GM12878 (cell line): ENCODE data around the gene LPCAT2. TPM values are rescaled to one million over a fixed set of nuclear protein-coding genes. Genes with fewer than 3 reads are reported as not detected.

Experiments used
- ATAC-seq: fragments of 200-7000 bp; cut with Tn5 transposase; 3 replicates; pipeline ENCODE4 v1.9.1; 2020; ENCODE audit warnings: mild to moderate bottlenecking, moderate library complexity
- BruUV-seq: library from RNA; stranded (reverse); fragments of 400-500 nt; replicated peaks from 2 replicates; lab custom pipeline; 2021; lab: Mats Ljungman, UMichigan
- CTCF ChIA-PET: fragments of 300-600 bp; sonication (Branson Sonifier 250); formaldehyde crosslinking; extraction: SDS; loops from one replicate; lab custom pipeline; 2021; ENCODE audit warnings: inconsistent platforms; lab: Yijun Ruan, JAX
- POLR2A ChIA-PET: fragments of 350-600 bp; formaldehyde crosslinking; extraction: SDS; loops from one replicate; lab custom pipeline; 2021; ENCODE audit warnings: inconsistent platforms; lab: Charles Lee
- RAD21 ChIA-PET: fragments of 300-600 bp; sonication (Branson Sonifier 250); formaldehyde crosslinking; loops from one replicate; lab custom pipeline; 2023; ENCODE audit warnings: antibody characterized with exemption; ENCODE audit not compliant: unreplicated experiment; lab: Charles Lee
- SMC1A ChIA-PET: fragments of 300-600 bp; sonication (Branson Sonifier 250); formaldehyde crosslinking; loops from one replicate; lab custom pipeline; 2023; ENCODE audit not compliant: unreplicated experiment, uncharacterized antibody; lab: Charles Lee
- DNase-seq: peaks from one replicate; pipeline ENCODE4 v3.0.0-alpha.2; 2011; ENCODE audit warnings: low read depth, low spot score
- FAIRE-seq: peaks from 3 replicates; lab custom pipeline; 2011; peaks lifted over from hg19 to GRCh38; lab: Jason Lieb, UNC
- H2AFZ ChIP-seq: 2 replicates; pipeline ENCODE4 v1.6.0; 2011; ENCODE audit warnings: low read depth, low read length, control low read depth; ENCODE audit not compliant: control insufficient read depth
- H3K27ac ChIP-seq: 2 replicates; pipeline ENCODE4 v1.5.1; 2011; ENCODE audit warnings: control low read depth; ENCODE audit not compliant: control insufficient read depth, insufficient read depth
- H3K27me3 ChIP-seq, 2 experiments: replicated peaks in 1 of 2; 2 replicates each; pipeline versions ENCODE4 v1.6.0 to v1.6.1; 2011; ENCODE audit warnings: low read length in 1 of 2; ENCODE audit not compliant: control insufficient read depth in 2 of 2, insufficient read depth in 2 of 2
- H3K36me3 ChIP-seq, 2 experiments: 2 replicates each; pipeline ENCODE4 v1.5.1; 2011; ENCODE audit warnings: low read length in 1 of 2; ENCODE audit not compliant: control insufficient read depth in 2 of 2, insufficient read depth in 2 of 2
- H3K4me1 ChIP-seq: 2 replicates; pipeline ENCODE4 v1.6.1; 2011; ENCODE audit warnings: mild to moderate bottlenecking, low read length, moderate library complexity, mixed read lengths; ENCODE audit not compliant: control insufficient read depth, insufficient read depth
- H3K4me2 ChIP-seq: 2 replicates; pipeline ENCODE4 v1.6.0; 2011; ENCODE audit warnings: control low read depth; ENCODE audit not compliant: control insufficient read depth, insufficient read depth
- H3K4me3 ChIP-seq: fragments of 200-600 bp; sonication (generic); 2 replicates; pipeline ENCODE4 v1.5.1; 2016
- H3K79me2 ChIP-seq: 2 replicates; pipeline ENCODE4 v1.6.0; 2011; ENCODE audit warnings: low read length; ENCODE audit not compliant: control insufficient read depth, insufficient read depth
- H3K9ac ChIP-seq: 2 replicates; pipeline ENCODE4 v1.8.0; 2011; ENCODE audit warnings: low read length, control low read depth, mixed read lengths; ENCODE audit not compliant: control insufficient read depth, insufficient read depth
- H3K9me3 ChIP-seq: replicated peaks from 3 replicates; pipeline ENCODE4 v1.5.1; 2011; ENCODE audit warnings: mild to moderate bottlenecking, low read length; ENCODE audit not compliant: control insufficient read depth, insufficient read depth
- H4K20me1 ChIP-seq: 2 replicates; pipeline ENCODE4 v1.6.0; 2011; ENCODE audit not compliant: control insufficient read depth, insufficient read depth
- BCL11A ChIP-seq: IDR thresholded peaks from 2 replicates; pipeline ENCODE4 v1.6.1; 2011; ENCODE audit warnings: low read depth, low read length
- BHLHE40 ChIP-seq, 2 experiments: fragments of 450-650 bp in 1 of 2; IDR thresholded peaks; 2 replicates each; pipeline ENCODE4 v1.6.1; 2011 to 2017; ENCODE audit warnings: low read depth in 2 of 2, borderline replicate concordance in 1 of 2, improper control_type of control experiment in 1 of 2, low read length in 1 of 2, mild to moderate bottlenecking in 1 of 2
- CEBPB ChIP-seq, 2 experiments: fragments of 150-350 bp in 1 of 2; IDR thresholded peaks; 2 replicates each; pipeline ENCODE4 v1.6.1; 2012 to 2014; ENCODE audit warnings: low read depth in 2 of 2, low read length in 2 of 2, borderline replicate concordance in 1 of 2, inconsistent platforms in 1 of 2
- IKZF2 ChIP-seq, 2 experiments: fragments of 450-650 bp; IDR thresholded peaks; 2 replicates each; pipeline ENCODE4 v1.6.1; 2017; ENCODE audit warnings: mild to moderate bottlenecking in 2 of 2, moderate library complexity in 2 of 2
- JUNB ChIP-seq: IDR thresholded peaks from 2 replicates; pipeline ENCODE4 v1.6.1; 2016; ENCODE audit warnings: antibody characterized with exemption, mild to moderate bottlenecking
- JUND ChIP-seq: IDR thresholded peaks from 2 replicates; pipeline ENCODE4 v1.6.1; 2012; ENCODE audit warnings: low read depth, mild to moderate bottlenecking, low read length, improper control_type of control experiment, moderate library complexity
- MEF2A ChIP-seq: IDR thresholded peaks from 2 replicates; pipeline ENCODE4 v1.6.1; 2011; ENCODE audit warnings: low read depth, mild to moderate bottlenecking, low read length, moderate library complexity; ENCODE audit not compliant: insufficient read depth
- MYB ChIP-seq: fragments of 150-350 bp; IDR thresholded peaks from 2 replicates; pipeline ENCODE4 v1.6.1; 2014; ENCODE audit warnings: mild to moderate bottlenecking, low read depth, low read length, borderline replicate concordance
- NRF1 ChIP-seq: conservative IDR thresholded peaks from 2 replicates; pipeline ENCODE4 v1.6.1; 2011; ENCODE audit warnings: mild to moderate bottlenecking, low read depth, low read length, improper control_type of control experiment
- RFX5 ChIP-seq: IDR thresholded peaks from 2 replicates; pipeline ENCODE4 v1.6.1; 2011; ENCODE audit warnings: low read depth, low read length, improper control_type of control experiment
- ZBED1 ChIP-seq: IDR thresholded peaks from 2 replicates; pipeline ENCODE4 v1.6.1; 2016; ENCODE audit warnings: borderline replicate concordance
- ZNF274 ChIP-seq: IDR thresholded peaks from one replicate; pipeline ENCODE4 v1.8.0; 2011; ENCODE audit not compliant: insufficient read length, insufficient read depth
- WGBS: methylation state at CpG from one replicate; pipeline ENCODE4 v1.1.6; 2016; ENCODE audit warnings: low lambda C conversion rate; ENCODE audit not compliant: insufficient replicate concordance, insufficient coverage; ENCODE audit errors: missing lambda C conversion rate; 5-methylcytosine and 5-hydroxymethylcytosine counted together
- in situ Hi-C: fragments of 300-500 bp; cut with MboI; formaldehyde crosslinking; loops from 9 replicates; pipeline ENCODE4 v1.14.3; 2018; ENCODE audit warnings: mixed read lengths
- intact Hi-C: fragments of 100-400 bp; cut with micrococcal nuclease; formaldehyde crosslinking; loops from one replicate; pipeline ENCODE4 v1.14.2; 2022; ENCODE audit not compliant: unreplicated experiment
- polyA plus RNA-seq, 11 experiments: library from polyadenylated mRNA; depleted of rRNA in 4 of 11; unstranded in 6 of 11; stranded (reverse) in 5 of 11; fragments of >200 nt; fragmentation: Nextera tagmentation in 4 of 11; fragmentation: Illumina TruSeq in 1 of 11; extraction: Ambion mirVana in 4 of 11; extraction: Trizol in 1 of 11; gene quantifications; 1 replicate in 1 of 11; 2 replicates in 10 of 11; pipeline versions ENCODE4 v1.2.1 to v1.2.3, GENCODE V29; 2011 to 2016; ENCODE audit warnings: inconsistent platforms in 2 of 11, missing spikeins in 2 of 11, low read depth in 1 of 11
- total RNA-seq, 4 experiments: library from RNA; depleted of rRNA in 3 of 4; stranded (reverse); fragments of >200 nt in 3 of 4; fragmentation: Illumina TruSeq in 1 of 4; extraction: Trizol in 1 of 4; gene quantifications; 2 replicates each; pipeline versions ENCODE4 v1.2.1 to v1.2.3, GENCODE V29; 2013 to 2021
- TF ChIP-seq, protein P1 (sequence below): fragments of 450-650 bp; IDR thresholded peaks from 2 replicates; pipeline ENCODE4 v1.6.1; 2017; ENCODE audit warnings: mild to moderate bottlenecking, moderate library complexity
- TF ChIP-seq, protein P2 (sequence below): fragments of 450-650 bp; IDR thresholded peaks from 2 replicates; pipeline ENCODE4 v1.6.1; 2017; ENCODE audit warnings: mild to moderate bottlenecking

LPCAT2 gene
- total and polyA plus RNA-seq, 10 of the 15 experiments (the other 5 are each of a cell fraction or from before 2014, with no cell fraction given), result 0.01 TPM; not detected in 9

DNA sequence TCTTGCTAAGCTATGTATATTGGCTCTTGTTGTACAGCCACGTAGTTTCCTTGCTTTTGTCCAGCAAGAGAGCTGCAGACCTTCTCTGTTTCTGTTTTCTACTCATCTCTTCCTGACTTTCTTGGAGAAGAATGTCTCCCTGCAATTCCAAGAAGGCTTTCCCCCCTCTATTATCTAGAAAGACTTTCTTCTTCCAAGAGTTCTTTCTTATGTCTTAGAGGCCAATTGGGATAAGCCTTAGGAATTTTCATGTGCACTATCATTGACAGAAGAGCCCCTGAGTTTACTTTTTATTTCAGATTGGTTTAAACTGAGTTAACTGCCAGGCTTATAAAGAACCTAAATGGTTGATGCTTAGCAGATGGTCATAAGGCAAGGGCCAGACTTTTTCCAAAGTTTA is 66.6 kb downstream of the LPCAT2 start:
- intact Hi-C loops (no loop called here), in situ Hi-C loops (no loop called here)
- FAIRE-seq, result no peak
- Histone ChIP-seq H3K27me3 (no peaks in the 10 kb centered on the region), H3K36me3 (no peaks in the 10 kb centered on the region), H3K27ac (no peak overlapping the region), H3K4me2 (no peak overlapping the region), H4K20me1 (no peaks in the 10 kb centered on the region), H3K79me2 (no peaks in the 10 kb centered on the region), H2AFZ (no peak overlapping the region), H3K4me1 (no peaks in the 10 kb centered on the region), H3K4me3 (no peak overlapping the region), H3K9me3 (no peaks in the 10 kb centered on the region), H3K9ac (no peak overlapping the region)
- SMC1A ChIA-PET, result no interaction called here
- RAD21 ChIA-PET, result no interaction called here
- CTCF ChIA-PET, result no interaction called here
- POLR2A ChIA-PET, result no interaction called here
- DNase-seq, result no peak
- ATAC-seq, result no peak
- no peak for TF ChIP-seq BHLHE40 (IDR thresholded peaks at IDR 0.05; ENCODE audit: borderline replicate concordance in 1 of 2, low read depth in 2 of 2, low read length in 1 of 2)
- no peak for TF ChIP-seq CEBPB (IDR thresholded peaks at IDR 0.05; ENCODE audit: borderline replicate concordance in 1 of 2, low read depth in 2 of 2, low read length in 2 of 2)
- no peak for TF ChIP-seq JUND
- no peak for TF ChIP-seq NRF1
- no peak for TF ChIP-seq ZNF274
- no TSS peak for BruUV-seq
- WGBS, result 0% methylated on average over 1 of the region's 1 CpG

DNA sequence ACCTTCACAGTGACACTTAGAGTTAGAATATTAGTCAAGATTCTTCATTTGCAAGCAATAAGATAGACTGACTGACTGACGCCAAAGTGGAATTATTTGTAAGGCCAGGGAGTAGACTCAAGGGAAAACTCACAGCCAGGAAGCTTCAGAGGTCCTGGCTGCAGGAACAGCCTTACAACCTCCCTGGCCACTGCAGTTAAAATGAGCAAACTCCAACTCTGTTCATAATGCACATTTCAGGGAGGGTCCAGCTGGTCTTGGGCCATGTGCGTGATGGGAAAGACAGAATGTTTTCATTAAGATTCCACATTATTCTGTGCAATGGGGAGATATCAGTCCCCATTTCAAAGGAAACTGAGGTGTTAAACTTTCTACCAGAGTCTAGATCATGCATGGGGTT is 67.5 kb downstream of the LPCAT2 start:
- H3K27ac ChIP-seq, result no peak overlapping the region
- FAIRE-seq, result no peak
- no peak overlapping the region for H3K9ac ChIP-seq
- no peaks in the 10 kb centered on the region for H3K4me1 ChIP-seq
- no peak for ATAC-seq
- H3K27me3 ChIP-seq, result no peaks in the 10 kb centered on the region
- WGBS, result 40% methylated on average over 2 of the region's 2 CpGs
- ChIA-PET SMC1A (no interaction called here), RAD21 (no interaction called here), POLR2A (no interaction called here), CTCF (no interaction called here)
- DNase-seq, result no peak
- intact Hi-C loops (no loop called here), in situ Hi-C loops (no loop called here)
- no peak overlapping the region for H3K4me3 ChIP-seq
- H3K4me2 ChIP-seq, result no peak overlapping the region
- H3K79me2 ChIP-seq, result no peaks in the 10 kb centered on the region
- H4K20me1 ChIP-seq, result no peaks in the 10 kb centered on the region
- H2AFZ ChIP-seq, result no peak overlapping the region
- no peaks in the 10 kb centered on the region for H3K9me3 ChIP-seq
- no TSS peak for BruUV-seq
- no peaks in the 10 kb centered on the region for H3K36me3 ChIP-seq
- no peak for TF ChIP-seq RFX5
- no peak for TF ChIP-seq MEF2A
- TF ChIP-seq BCL11A, result no peak
- TF ChIP-seq, protein P1, sequence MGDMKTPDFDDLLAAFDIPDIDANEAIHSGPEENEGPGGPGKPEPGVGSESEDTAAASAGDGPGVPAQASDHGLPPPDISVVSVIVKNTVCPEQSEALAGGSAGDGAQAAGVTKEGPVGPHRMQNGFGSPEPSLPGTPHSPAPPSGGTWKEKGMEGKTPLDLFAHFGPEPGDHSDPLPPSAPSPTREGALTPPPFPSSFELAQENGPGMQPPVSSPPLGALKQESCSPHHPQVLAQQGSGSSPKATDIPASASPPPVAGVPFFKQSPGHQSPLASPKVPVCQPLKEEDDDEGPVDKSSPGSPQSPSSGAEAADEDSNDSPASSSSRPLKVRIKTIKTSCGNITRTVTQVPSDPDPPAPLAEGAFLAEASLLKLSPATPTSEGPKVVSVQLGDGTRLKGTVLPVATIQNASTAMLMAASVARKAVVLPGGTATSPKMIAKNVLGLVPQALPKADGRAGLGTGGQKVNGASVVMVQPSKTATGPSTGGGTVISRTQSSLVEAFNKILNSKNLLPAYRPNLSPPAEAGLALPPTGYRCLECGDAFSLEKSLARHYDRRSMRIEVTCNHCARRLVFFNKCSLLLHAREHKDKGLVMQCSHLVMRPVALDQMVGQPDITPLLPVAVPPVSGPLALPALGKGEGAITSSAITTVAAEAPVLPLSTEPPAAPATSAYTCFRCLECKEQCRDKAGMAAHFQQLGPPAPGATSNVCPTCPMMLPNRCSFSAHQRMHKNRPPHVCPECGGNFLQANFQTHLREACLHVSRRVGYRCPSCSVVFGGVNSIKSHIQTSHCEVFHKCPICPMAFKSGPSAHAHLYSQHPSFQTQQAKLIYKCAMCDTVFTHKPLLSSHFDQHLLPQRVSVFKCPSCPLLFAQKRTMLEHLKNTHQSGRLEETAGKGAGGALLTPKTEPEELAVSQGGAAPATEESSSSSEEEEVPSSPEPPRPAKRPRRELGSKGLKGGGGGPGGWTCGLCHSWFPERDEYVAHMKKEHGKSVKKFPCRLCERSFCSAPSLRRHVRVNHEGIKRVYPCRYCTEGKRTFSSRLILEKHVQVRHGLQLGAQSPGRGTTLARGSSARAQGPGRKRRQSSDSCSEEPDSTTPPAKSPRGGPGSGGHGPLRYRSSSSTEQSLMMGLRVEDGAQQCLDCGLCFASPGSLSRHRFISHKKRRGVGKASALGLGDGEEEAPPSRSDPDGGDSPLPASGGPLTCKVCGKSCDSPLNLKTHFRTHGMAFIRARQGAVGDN, result no peak
- TF ChIP-seq MYB, result no peak
- TF ChIP-seq IKZF2 (IDR thresholded peaks at IDR 0.05), result no peak
- TF ChIP-seq JUNB, result no peak
- TF ChIP-seq, protein P2, sequence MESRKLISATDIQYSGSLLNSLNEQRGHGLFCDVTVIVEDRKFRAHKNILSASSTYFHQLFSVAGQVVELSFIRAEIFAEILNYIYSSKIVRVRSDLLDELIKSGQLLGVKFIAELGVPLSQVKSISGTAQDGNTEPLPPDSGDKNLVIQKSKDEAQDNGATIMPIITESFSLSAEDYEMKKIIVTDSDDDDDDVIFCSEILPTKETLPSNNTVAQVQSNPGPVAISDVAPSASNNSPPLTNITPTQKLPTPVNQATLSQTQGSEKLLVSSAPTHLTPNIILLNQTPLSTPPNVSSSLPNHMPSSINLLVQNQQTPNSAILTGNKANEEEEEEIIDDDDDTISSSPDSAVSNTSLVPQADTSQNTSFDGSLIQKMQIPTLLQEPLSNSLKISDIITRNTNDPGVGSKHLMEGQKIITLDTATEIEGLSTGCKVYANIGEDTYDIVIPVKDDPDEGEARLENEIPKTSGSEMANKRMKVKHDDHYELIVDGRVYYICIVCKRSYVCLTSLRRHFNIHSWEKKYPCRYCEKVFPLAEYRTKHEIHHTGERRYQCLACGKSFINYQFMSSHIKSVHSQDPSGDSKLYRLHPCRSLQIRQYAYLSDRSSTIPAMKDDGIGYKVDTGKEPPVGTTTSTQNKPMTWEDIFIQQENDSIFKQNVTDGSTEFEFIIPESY, result no peak
- no peak for TF ChIP-seq ZBED1
